GM12878 (cell line): ENCODE measurements around the gene EPHB1. TPM values are rescaled to one million over a fixed set of nuclear protein-coding genes. Genes with fewer than 3 reads are reported as not detected.

Experiments
- ATAC-seq: fragments of 200-7000 bp; cut with Tn5 transposase; 3 replicates; pipeline ENCODE4 v1.9.1; 2020; ENCODE audit warnings: mild to moderate bottlenecking, moderate library complexity
- BruUV-seq: library from RNA; stranded (reverse); fragments of 400-500 nt; replicated peaks from 2 replicates; lab custom pipeline; 2021; lab: Mats Ljungman, UMichigan
- CTCF ChIA-PET: fragments of 300-600 bp; sonication (Branson Sonifier 250); formaldehyde crosslinking; extraction: SDS; loops from one replicate; lab custom pipeline; 2021; ENCODE audit warnings: inconsistent platforms; lab: Yijun Ruan, JAX
- POLR2A ChIA-PET: fragments of 350-600 bp; formaldehyde crosslinking; extraction: SDS; loops from one replicate; lab custom pipeline; 2021; ENCODE audit warnings: inconsistent platforms; lab: Charles Lee
- RAD21 ChIA-PET: fragments of 300-600 bp; sonication (Branson Sonifier 250); formaldehyde crosslinking; loops from one replicate; lab custom pipeline; 2023; ENCODE audit warnings: antibody characterized with exemption; ENCODE audit not compliant: unreplicated experiment; lab: Charles Lee
- SMC1A ChIA-PET: fragments of 300-600 bp; sonication (Branson Sonifier 250); formaldehyde crosslinking; loops from one replicate; lab custom pipeline; 2023; ENCODE audit not compliant: unreplicated experiment, uncharacterized antibody; lab: Charles Lee
- DNase-seq: peaks from one replicate; pipeline ENCODE4 v3.0.0-alpha.2; 2011; ENCODE audit warnings: low read depth, low spot score
- FAIRE-seq: peaks from 3 replicates; lab custom pipeline; 2011; peaks lifted over from hg19 to GRCh38; lab: Jason Lieb, UNC
- H2AFZ ChIP-seq: 2 replicates; pipeline ENCODE4 v1.6.0; 2011; ENCODE audit warnings: low read depth, low read length, control low read depth; ENCODE audit not compliant: control insufficient read depth
- H3K27ac ChIP-seq: 2 replicates; pipeline ENCODE4 v1.5.1; 2011; ENCODE audit warnings: control low read depth; ENCODE audit not compliant: control insufficient read depth, insufficient read depth
- H3K27me3 ChIP-seq, 2 experiments: replicated peaks in 1 of 2; 2 replicates each; pipeline versions ENCODE4 v1.6.0 to v1.6.1; 2011; ENCODE audit warnings: low read length in 1 of 2; ENCODE audit not compliant: control insufficient read depth in 2 of 2, insufficient read depth in 2 of 2
- H3K36me3 ChIP-seq, 2 experiments: 2 replicates each; pipeline ENCODE4 v1.5.1; 2011; ENCODE audit warnings: low read length in 1 of 2; ENCODE audit not compliant: control insufficient read depth in 2 of 2, insufficient read depth in 2 of 2
- H3K4me1 ChIP-seq: 2 replicates; pipeline ENCODE4 v1.6.1; 2011; ENCODE audit warnings: mild to moderate bottlenecking, low read length, moderate library complexity, mixed read lengths; ENCODE audit not compliant: control insufficient read depth, insufficient read depth
- H3K4me2 ChIP-seq: 2 replicates; pipeline ENCODE4 v1.6.0; 2011; ENCODE audit warnings: control low read depth; ENCODE audit not compliant: control insufficient read depth, insufficient read depth
- H3K4me3 ChIP-seq: fragments of 200-600 bp; sonication (generic); 2 replicates; pipeline ENCODE4 v1.5.1; 2016
- H3K79me2 ChIP-seq: 2 replicates; pipeline ENCODE4 v1.6.0; 2011; ENCODE audit warnings: low read length; ENCODE audit not compliant: control insufficient read depth, insufficient read depth
- H3K9ac ChIP-seq: 2 replicates; pipeline ENCODE4 v1.8.0; 2011; ENCODE audit warnings: low read length, control low read depth, mixed read lengths; ENCODE audit not compliant: control insufficient read depth, insufficient read depth
- H3K9me3 ChIP-seq: replicated peaks from 3 replicates; pipeline ENCODE4 v1.5.1; 2011; ENCODE audit warnings: mild to moderate bottlenecking, low read length; ENCODE audit not compliant: control insufficient read depth, insufficient read depth
- H4K20me1 ChIP-seq: 2 replicates; pipeline ENCODE4 v1.6.0; 2011; ENCODE audit not compliant: control insufficient read depth, insufficient read depth
- EED ChIP-seq: sonication (generic); IDR thresholded peaks from 2 replicates; pipeline ENCODE4 v1.6.1; 2016; ENCODE audit warnings: antibody characterized with exemption, low read depth
- HDGF ChIP-seq: fragments of 450-650 bp; IDR thresholded peaks from 2 replicates; pipeline ENCODE4 v1.6.1; 2016; ENCODE audit warnings: antibody characterized with exemption
- KDM1A ChIP-seq: fragments of 200-600 bp; sonication (generic); IDR thresholded peaks from 2 replicates; pipeline ENCODE4 v1.6.1; 2016; ENCODE audit warnings: borderline replicate concordance
- RBBP5 ChIP-seq: fragments of 200-600 bp; sonication (generic); conservative IDR thresholded peaks from 2 replicates; pipeline ENCODE4 v1.6.1; 2016
- SUPT20H ChIP-seq: IDR thresholded peaks from 2 replicates; pipeline ENCODE4 v1.6.1; 2011; ENCODE audit warnings: low read depth, mild to moderate bottlenecking, low read length, moderate library complexity, borderline replicate concordance; ENCODE audit not compliant: control insufficient read depth
- TCF12 ChIP-seq: IDR thresholded peaks from 2 replicates; pipeline ENCODE4 v1.6.1; 2011; ENCODE audit warnings: low read depth, mild to moderate bottlenecking, low read length
- WGBS: methylation state at CpG from one replicate; pipeline ENCODE4 v1.1.6; 2016; ENCODE audit warnings: low lambda C conversion rate; ENCODE audit not compliant: insufficient replicate concordance, insufficient coverage; ENCODE audit errors: missing lambda C conversion rate; 5-methylcytosine and 5-hydroxymethylcytosine counted together
- in situ Hi-C: fragments of 300-500 bp; cut with MboI; formaldehyde crosslinking; loops from 9 replicates; pipeline ENCODE4 v1.14.3; 2018; ENCODE audit warnings: mixed read lengths
- intact Hi-C: fragments of 100-400 bp; cut with micrococcal nuclease; formaldehyde crosslinking; loops from one replicate; pipeline ENCODE4 v1.14.2; 2022; ENCODE audit not compliant: unreplicated experiment
- polyA plus RNA-seq, 11 experiments: library from polyadenylated mRNA; depleted of rRNA in 4 of 11; unstranded in 6 of 11; stranded (reverse) in 5 of 11; fragments of >200 nt; fragmentation: Nextera tagmentation in 4 of 11; fragmentation: Illumina TruSeq in 1 of 11; extraction: Ambion mirVana in 4 of 11; extraction: Trizol in 1 of 11; gene quantifications; 1 replicate in 1 of 11; 2 replicates in 10 of 11; pipeline versions ENCODE4 v1.2.1 to v1.2.3, GENCODE V29; 2011 to 2016; ENCODE audit warnings: inconsistent platforms in 2 of 11, missing spikeins in 2 of 11, low read depth in 1 of 11
- total RNA-seq, 4 experiments: library from RNA; depleted of rRNA in 3 of 4; stranded (reverse); fragments of >200 nt in 3 of 4; fragmentation: Illumina TruSeq in 1 of 4; extraction: Trizol in 1 of 4; gene quantifications; 2 replicates each; pipeline versions ENCODE4 v1.2.1 to v1.2.3, GENCODE V29; 2013 to 2021
- TF ChIP-seq, protein P1 (sequence below): fragments of 150-350 bp; IDR thresholded peaks from 2 replicates; pipeline ENCODE4 v1.6.1; 2016; ENCODE audit warnings: low read depth, low read length
- TF ChIP-seq, protein P2 (sequence below): IDR thresholded peaks from 2 replicates; pipeline ENCODE4 v1.6.1; 2012; ENCODE audit warnings: improper control_type of control experiment, low read depth, low read length; ENCODE audit not compliant: insufficient replicate concordance
- TF ChIP-seq, protein P3 (sequence below): IDR thresholded peaks from 2 replicates; pipeline ENCODE4 v1.6.1; 2012; ENCODE audit warnings: low read depth, low read length, improper control_type of control experiment
- TF ChIP-seq, protein P4 (sequence below): IDR thresholded peaks from 2 replicates; pipeline ENCODE4 v1.6.1; 2011; ENCODE audit warnings: borderline replicate concordance, low read depth, mild to moderate bottlenecking, moderate library complexity, low read length; ENCODE audit not compliant: insufficient read depth, poor library complexity, severe bottlenecking
- TF ChIP-seq, protein P5 (sequence below): fragments of 450-650 bp; IDR thresholded peaks from 2 replicates; pipeline ENCODE4 v1.6.1; 2017; ENCODE audit warnings: mild to moderate bottlenecking

Gene EPHB1
- total and polyA plus RNA-seq, 10 of the 15 experiments (the other 5 are each of a cell fraction or from before 2014, with no cell fraction given): 0.33 to 23.8 (median 1.2) TPM

DNA sequence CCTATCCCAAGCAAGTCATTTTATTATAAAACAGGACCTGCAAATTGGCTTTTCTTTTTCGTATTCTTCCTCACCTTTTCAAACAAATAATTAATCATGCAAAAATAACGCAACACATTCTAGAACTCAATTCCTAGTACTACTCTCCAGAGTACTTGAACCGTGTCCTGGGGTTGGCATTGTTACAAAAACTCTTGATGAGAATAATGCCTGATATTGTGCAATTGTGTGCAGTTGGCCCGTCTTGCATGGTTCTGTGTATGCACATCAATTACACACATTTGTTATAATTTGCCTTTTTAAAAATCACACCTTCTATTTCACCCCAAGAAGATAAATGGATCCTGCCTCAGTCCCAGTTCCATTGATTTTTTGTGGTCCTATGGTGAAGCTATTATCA lies 205.4 kb downstream of the EPHB1 start:
- intact Hi-C loops: no loop called here
- BruUV-seq: no TSS peak
- in situ Hi-C loops: no loop called here
- Histone ChIP-seq H3K9me3 (no peaks in the 10 kb centered on the region; the same call in 2 of the 3 replicates), H3K79me2 (no peaks in the 10 kb centered on the region), H3K36me3 (no peaks in the 10 kb centered on the region; a peak in 1 of 4 replicates), H4K20me1 (no peaks in the 10 kb centered on the region), H2AFZ (no peak overlapping the region), H3K4me2 (no peak overlapping the region), H3K4me3 (no peak overlapping the region), H3K27me3 (no peaks in the 10 kb centered on the region), H3K9ac (no peak overlapping the region), H3K4me1 (0 out of 2 replicates have a peak, but pooled peaks cover 8% of the 10 kb centered on the region), H3K27ac (no peak overlapping the region)
- DNase-seq: no peak
- CTCF ChIA-PET: interaction anchor here (0.7 to 1.0 kb wide), 2 partner anchors 10 to 206 kb away, joined by 3 read pairs; partner anchors contain the start of gene EPHB1
- RAD21 ChIA-PET: interaction anchor here (1.3 kb wide), 1 partner anchor 206 kb away, joined by 5 read pairs; the partner anchor contains the start of gene EPHB1
- no peak for ATAC-seq
- no peak for FAIRE-seq
- WGBS: 14% methylated on average over 4 of the region's 4 CpGs
- POLR2A ChIA-PET: no interaction called here
- SMC1A ChIA-PET: interaction anchor here (0.8 to 1.1 kb wide), 2 partner anchors 9 to 13 kb away, joined by 4 read pairs; no protein-coding TSS in a partner anchor
- TF ChIP-seq HDGF (no peak), RBBP5 (no peak), EED (no peak), TCF12 (no peak), KDM1A (no peak), SUPT20H (no peak)
- TF ChIP-seq, protein P1, sequence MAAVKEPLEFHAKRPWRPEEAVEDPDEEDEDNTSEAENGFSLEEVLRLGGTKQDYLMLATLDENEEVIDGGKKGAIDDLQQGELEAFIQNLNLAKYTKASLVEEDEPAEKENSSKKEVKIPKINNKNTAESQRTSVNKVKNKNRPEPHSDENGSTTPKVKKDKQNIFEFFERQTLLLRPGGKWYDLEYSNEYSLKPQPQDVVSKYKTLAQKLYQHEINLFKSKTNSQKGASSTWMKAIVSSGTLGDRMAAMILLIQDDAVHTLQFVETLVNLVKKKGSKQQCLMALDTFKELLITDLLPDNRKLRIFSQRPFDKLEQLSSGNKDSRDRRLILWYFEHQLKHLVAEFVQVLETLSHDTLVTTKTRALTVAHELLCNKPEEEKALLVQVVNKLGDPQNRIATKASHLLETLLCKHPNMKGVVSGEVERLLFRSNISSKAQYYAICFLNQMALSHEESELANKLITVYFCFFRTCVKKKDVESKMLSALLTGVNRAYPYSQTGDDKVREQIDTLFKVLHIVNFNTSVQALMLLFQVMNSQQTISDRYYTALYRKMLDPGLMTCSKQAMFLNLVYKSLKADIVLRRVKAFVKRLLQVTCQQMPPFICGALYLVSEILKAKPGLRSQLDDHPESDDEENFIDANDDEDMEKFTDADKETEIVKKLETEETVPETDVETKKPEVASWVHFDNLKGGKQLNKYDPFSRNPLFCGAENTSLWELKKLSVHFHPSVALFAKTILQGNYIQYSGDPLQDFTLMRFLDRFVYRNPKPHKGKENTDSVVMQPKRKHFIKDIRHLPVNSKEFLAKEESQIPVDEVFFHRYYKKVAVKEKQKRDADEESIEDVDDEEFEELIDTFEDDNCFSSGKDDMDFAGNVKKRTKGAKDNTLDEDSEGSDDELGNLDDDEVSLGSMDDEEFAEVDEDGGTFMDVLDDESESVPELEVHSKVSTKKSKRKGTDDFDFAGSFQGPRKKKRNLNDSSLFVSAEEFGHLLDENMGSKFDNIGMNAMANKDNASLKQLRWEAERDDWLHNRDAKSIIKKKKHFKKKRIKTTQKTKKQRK: no peak
- TF ChIP-seq, protein P2, sequence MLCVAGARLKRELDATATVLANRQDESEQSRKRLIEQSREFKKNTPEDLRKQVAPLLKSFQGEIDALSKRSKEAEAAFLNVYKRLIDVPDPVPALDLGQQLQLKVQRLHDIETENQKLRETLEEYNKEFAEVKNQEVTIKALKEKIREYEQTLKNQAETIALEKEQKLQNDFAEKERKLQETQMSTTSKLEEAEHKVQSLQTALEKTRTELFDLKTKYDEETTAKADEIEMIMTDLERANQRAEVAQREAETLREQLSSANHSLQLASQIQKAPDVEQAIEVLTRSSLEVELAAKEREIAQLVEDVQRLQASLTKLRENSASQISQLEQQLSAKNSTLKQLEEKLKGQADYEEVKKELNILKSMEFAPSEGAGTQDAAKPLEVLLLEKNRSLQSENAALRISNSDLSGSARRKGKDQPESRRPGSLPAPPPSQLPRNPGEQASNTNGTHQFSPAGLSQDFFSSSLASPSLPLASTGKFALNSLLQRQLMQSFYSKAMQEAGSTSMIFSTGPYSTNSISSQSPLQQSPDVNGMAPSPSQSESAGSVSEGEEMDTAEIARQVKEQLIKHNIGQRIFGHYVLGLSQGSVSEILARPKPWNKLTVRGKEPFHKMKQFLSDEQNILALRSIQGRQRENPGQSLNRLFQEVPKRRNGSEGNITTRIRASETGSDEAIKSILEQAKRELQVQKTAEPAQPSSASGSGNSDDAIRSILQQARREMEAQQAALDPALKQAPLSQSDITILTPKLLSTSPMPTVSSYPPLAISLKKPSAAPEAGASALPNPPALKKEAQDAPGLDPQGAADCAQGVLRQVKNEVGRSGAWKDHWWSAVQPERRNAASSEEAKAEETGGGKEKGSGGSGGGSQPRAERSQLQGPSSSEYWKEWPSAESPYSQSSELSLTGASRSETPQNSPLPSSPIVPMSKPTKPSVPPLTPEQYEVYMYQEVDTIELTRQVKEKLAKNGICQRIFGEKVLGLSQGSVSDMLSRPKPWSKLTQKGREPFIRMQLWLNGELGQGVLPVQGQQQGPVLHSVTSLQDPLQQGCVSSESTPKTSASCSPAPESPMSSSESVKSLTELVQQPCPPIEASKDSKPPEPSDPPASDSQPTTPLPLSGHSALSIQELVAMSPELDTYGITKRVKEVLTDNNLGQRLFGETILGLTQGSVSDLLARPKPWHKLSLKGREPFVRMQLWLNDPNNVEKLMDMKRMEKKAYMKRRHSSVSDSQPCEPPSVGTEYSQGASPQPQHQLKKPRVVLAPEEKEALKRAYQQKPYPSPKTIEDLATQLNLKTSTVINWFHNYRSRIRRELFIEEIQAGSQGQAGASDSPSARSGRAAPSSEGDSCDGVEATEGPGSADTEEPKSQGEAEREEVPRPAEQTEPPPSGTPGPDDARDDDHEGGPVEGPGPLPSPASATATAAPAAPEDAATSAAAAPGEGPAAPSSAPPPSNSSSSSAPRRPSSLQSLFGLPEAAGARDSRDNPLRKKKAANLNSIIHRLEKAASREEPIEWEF: no peak
- TF ChIP-seq, protein P3, sequence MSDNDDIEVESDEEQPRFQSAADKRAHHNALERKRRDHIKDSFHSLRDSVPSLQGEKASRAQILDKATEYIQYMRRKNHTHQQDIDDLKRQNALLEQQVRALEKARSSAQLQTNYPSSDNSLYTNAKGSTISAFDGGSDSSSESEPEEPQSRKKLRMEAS: no peak
- TF ChIP-seq, protein P4, sequence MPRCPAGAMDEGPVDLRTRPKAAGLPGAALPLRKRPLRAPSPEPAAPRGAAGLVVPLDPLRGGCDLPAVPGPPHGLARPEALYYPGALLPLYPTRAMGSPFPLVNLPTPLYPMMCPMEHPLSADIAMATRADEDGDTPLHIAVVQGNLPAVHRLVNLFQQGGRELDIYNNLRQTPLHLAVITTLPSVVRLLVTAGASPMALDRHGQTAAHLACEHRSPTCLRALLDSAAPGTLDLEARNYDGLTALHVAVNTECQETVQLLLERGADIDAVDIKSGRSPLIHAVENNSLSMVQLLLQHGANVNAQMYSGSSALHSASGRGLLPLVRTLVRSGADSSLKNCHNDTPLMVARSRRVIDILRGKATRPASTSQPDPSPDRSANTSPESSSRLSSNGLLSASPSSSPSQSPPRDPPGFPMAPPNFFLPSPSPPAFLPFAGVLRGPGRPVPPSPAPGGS: no peak
- TF ChIP-seq, protein P5, sequence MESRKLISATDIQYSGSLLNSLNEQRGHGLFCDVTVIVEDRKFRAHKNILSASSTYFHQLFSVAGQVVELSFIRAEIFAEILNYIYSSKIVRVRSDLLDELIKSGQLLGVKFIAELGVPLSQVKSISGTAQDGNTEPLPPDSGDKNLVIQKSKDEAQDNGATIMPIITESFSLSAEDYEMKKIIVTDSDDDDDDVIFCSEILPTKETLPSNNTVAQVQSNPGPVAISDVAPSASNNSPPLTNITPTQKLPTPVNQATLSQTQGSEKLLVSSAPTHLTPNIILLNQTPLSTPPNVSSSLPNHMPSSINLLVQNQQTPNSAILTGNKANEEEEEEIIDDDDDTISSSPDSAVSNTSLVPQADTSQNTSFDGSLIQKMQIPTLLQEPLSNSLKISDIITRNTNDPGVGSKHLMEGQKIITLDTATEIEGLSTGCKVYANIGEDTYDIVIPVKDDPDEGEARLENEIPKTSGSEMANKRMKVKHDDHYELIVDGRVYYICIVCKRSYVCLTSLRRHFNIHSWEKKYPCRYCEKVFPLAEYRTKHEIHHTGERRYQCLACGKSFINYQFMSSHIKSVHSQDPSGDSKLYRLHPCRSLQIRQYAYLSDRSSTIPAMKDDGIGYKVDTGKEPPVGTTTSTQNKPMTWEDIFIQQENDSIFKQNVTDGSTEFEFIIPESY: no peak
